Ishikawa (cell line): Measurements from ENCODE around the gene BBOF1.

Experiments
- CEBPB ChIP-seq: IDR thresholded peaks from 2 replicates; pipeline ENCODE4 v1.6.1; 2012
- CREB1 ChIP-seq: IDR thresholded peaks from 2 replicates; pipeline ENCODE4 v1.6.1; 2012; ENCODE audit warnings: low read depth
- EGR1 ChIP-seq: IDR thresholded peaks from 2 replicates; pipeline ENCODE4 v1.6.1; 2012
- EP300 ChIP-seq: IDR thresholded peaks from 2 replicates; pipeline ENCODE4 v1.6.1; 2012; ENCODE audit warnings: borderline replicate concordance
- FOXM1 ChIP-seq: IDR thresholded peaks from 2 replicates; pipeline ENCODE4 v1.6.1; 2012; ENCODE audit warnings: low read depth, borderline replicate concordance
- NFIC ChIP-seq: IDR thresholded peaks from 2 replicates; pipeline ENCODE4 v1.6.1; 2012
- RAD21 ChIP-seq: IDR thresholded peaks from 2 replicates; pipeline ENCODE4 v1.6.1; 2012; ENCODE audit warnings: low read depth
- TAF1 ChIP-seq: IDR thresholded peaks from 2 replicates; pipeline ENCODE4 v1.6.1; 2012; ENCODE audit warnings: low read depth, mild to moderate bottlenecking
- TCF12 ChIP-seq: IDR thresholded peaks from 2 replicates; pipeline ENCODE4 v1.6.1; 2012; ENCODE audit warnings: low read depth
- TEAD4 ChIP-seq: IDR thresholded peaks from 2 replicates; pipeline ENCODE4 v1.6.1; 2012
- YY1 ChIP-seq: IDR thresholded peaks from 2 replicates; pipeline ENCODE4 v1.6.1; 2012; ENCODE audit warnings: low read depth
- ZBTB7A ChIP-seq: IDR thresholded peaks from 2 replicates; pipeline ENCODE4 v1.6.1; 2012; ENCODE audit warnings: low read depth
- TF ChIP-seq, protein P1 (sequence below): IDR thresholded peaks from 2 replicates; pipeline ENCODE4 v1.6.1; 2012
- TF ChIP-seq, protein P2 (sequence below): IDR thresholded peaks from 2 replicates; pipeline ENCODE4 v1.6.1; 2012; ENCODE audit warnings: low read depth, mild to moderate bottlenecking
- TF ChIP-seq, protein P3 (sequence below): IDR thresholded peaks from 2 replicates; pipeline ENCODE4 v1.6.1; 2012

BBOF1 gene

DNA sequence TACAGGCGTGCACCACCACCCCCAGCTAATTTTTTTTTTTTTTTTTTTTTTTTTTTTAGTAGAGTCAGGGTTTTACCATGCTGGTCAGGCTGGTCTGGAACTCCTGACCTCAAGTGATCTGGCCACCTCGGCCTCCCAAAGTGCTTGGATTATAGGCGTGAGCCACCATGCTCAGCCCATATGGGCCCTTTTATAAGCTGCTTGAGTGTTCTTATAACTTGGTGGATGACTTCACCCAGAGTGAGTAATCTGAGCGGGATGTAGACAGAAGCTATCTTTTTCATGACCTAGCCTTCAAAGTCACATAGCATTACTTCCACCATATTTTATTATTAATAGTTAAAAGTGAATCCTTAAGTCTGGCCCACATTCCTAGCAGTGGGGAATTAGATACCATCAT, 16.4 kb downstream of the BBOF1 start:
- no peak for TF ChIP-seq NFIC
- TF ChIP-seq, protein P1, sequence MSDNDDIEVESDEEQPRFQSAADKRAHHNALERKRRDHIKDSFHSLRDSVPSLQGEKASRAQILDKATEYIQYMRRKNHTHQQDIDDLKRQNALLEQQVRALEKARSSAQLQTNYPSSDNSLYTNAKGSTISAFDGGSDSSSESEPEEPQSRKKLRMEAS, result no peak
- no peak for TF ChIP-seq CEBPB
- TF ChIP-seq ZBTB7A, result no peak
- TF ChIP-seq CREB1, result no peak
- TF ChIP-seq, protein P2, sequence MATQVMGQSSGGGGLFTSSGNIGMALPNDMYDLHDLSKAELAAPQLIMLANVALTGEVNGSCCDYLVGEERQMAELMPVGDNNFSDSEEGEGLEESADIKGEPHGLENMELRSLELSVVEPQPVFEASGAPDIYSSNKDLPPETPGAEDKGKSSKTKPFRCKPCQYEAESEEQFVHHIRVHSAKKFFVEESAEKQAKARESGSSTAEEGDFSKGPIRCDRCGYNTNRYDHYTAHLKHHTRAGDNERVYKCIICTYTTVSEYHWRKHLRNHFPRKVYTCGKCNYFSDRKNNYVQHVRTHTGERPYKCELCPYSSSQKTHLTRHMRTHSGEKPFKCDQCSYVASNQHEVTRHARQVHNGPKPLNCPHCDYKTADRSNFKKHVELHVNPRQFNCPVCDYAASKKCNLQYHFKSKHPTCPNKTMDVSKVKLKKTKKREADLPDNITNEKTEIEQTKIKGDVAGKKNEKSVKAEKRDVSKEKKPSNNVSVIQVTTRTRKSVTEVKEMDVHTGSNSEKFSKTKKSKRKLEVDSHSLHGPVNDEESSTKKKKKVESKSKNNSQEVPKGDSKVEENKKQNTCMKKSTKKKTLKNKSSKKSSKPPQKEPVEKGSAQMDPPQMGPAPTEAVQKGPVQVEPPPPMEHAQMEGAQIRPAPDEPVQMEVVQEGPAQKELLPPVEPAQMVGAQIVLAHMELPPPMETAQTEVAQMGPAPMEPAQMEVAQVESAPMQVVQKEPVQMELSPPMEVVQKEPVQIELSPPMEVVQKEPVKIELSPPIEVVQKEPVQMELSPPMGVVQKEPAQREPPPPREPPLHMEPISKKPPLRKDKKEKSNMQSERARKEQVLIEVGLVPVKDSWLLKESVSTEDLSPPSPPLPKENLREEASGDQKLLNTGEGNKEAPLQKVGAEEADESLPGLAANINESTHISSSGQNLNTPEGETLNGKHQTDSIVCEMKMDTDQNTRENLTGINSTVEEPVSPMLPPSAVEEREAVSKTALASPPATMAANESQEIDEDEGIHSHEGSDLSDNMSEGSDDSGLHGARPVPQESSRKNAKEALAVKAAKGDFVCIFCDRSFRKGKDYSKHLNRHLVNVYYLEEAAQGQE, result no peak
- no peak for TF ChIP-seq TEAD4
- TF ChIP-seq TAF1, result no peak
- TF ChIP-seq, protein P3, sequence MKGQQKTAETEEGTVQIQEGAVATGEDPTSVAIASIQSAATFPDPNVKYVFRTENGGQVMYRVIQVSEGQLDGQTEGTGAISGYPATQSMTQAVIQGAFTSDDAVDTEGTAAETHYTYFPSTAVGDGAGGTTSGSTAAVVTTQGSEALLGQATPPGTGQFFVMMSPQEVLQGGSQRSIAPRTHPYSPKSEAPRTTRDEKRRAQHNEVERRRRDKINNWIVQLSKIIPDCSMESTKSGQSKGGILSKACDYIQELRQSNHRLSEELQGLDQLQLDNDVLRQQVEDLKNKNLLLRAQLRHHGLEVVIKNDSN, result no peak
- TF ChIP-seq EGR1, result no peak

DNA sequence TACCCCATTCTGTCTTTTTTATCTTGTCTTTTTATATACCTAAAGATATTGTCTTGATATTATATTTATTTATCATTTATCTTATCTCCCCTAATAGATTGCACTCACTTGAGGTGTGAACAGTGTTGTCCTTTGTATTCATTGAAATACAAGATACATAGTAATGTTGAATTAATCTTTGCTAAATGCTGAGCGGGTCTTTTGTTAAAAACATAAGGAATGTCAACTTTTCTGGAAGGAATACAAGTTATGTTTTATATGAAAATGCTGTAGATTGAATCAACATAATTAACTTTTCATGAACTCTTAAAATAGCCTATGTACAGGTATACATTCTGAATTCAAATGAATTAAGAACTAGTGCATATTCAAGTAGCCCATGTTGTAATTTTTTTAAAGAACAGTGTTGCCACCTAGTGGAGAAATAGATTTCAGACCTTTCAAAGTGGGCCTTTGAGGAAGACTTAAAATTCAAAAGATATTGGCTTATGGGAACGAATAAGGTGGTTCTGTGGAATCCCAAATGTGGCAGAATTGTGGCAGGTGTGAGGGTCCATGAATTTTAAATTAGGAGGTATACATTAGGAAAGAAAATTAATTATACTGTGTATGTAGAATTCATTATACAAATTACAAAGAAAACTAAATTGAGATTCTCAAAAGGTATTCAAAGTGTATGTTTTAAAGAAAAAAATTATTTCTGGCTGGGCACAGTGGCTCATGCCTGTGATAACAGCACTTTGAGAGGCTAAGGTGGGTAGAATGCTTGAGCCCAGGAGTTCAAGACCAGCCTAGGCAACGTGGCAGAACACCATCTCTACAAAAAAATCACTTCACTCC, 19.1 kb downstream of the BBOF1 start:
- TF ChIP-seq RAD21 (peak; percentile 72), EGR1 (no peak)
- TF ChIP-seq, protein P1, result no peak

DNA sequence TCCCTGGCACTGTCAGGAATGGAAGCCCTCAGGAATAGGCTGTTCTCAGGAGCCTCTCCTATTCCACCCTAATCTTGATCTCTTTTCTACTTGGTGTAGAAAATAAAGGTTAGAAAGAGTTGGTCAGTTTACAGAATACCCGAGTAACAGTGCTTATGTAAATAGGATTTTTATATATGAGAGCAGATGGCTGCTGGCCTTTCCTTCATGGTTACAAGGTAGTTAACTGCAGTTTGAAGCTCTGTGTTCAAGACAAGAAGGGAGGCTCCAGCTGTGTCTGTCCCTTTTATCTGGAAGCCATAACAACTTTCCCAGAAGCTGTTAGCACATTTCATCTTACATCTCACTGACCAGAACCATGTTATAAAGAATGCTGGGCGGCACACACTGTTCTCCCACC, 23.1 kb downstream of the BBOF1 start:
- TF ChIP-seq EGR1, result no peak
- no peak for TF ChIP-seq ZBTB7A
- TF ChIP-seq, protein P3, result no peak
- no peak for TF ChIP-seq RAD21
- no peak for TF ChIP-seq FOXM1
- TF ChIP-seq TAF1, result no peak
- no peak for TF ChIP-seq EP300
- TF ChIP-seq YY1, result no peak
- no peak for TF ChIP-seq NFIC
- TF ChIP-seq TCF12, result no peak
- TF ChIP-seq, protein P1, result no peak
- TF ChIP-seq, protein P2, result no peak
- TF ChIP-seq CEBPB, result no peak
- TF ChIP-seq CREB1, result no peak
- no peak for TF ChIP-seq TEAD4

DNA sequence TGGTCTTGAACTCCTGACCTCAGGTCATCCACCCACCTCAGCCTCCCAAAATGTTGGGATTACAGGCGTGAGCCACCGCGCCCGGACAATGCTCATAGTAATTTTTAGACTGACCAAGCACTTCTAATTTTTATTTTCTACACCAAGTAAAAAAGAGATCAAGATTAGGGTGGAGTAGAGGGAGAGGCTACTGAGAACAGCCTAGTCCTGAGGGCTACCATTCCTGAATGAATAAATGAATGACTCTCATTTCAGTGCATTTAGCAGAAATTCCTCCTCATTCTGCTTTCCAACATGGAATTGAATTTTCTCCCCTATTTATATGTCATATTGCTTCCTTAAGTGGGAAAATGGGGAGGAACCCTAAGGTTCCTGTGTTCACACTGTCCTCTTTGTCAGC, 26.4 kb downstream of the BBOF1 start:
- TF ChIP-seq CREB1 (no peak), YY1 (no peak), TCF12 (no peak), CEBPB (no peak), EP300 (no peak), RAD21 (no peak), NFIC (no peak), TAF1 (no peak), FOXM1 (no peak), EGR1 (no peak), ZBTB7A (no peak), TEAD4 (no peak)
- TF ChIP-seq, protein P3, result no peak
- TF ChIP-seq, protein P2, result no peak
- TF ChIP-seq, protein P1, result no peak
